Activated CD8-positive, alpha-beta memory T cell treated with anti-CD3 and anti-CD28 coated beads, Interleukin-2, amount 50 U/mL, for 24 hours (primary cell): Measurements from ENCODE around the gene ENO1.

ENCODE experiments used
- DNase-seq: peaks from one replicate; pipeline ENCODE4 v3.0.0-alpha.2; 2020; ENCODE audit errors: extremely low read depth

Gene ENO1

GRCh38 chr1:8813016-8813763, 65.3 kb downstream of the ENO1 start:
- no peak for DNase-seq

DNA sequence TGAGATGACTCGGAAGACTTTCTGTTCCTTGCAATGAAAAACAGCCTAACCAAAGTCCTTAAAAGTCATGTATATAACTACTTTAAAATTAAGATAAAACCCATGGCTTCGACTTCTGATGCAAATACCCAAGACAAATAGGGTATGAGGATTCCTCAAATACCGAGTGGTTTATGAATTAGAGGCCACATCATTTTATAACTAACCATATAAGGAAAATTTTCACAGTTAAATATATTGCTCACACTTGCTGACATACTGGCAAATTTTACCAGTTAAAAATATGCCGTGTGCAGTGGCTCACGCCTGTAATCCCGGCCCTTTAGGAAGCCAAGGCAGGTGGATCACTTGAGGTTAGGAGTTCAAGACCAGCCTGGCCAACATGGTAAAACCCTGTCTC, 66.4 kb downstream of the ENO1 start:
- no peak for DNase-seq
